Keratinocyte (primary cell): ENCODE measurements around the gene FAM83E. TPM values are rescaled to one million over a fixed set of nuclear protein-coding genes. Genes with fewer than 3 reads are reported as not detected.

ENCODE experiments used
- DNase-seq: peaks from one replicate; pipeline ENCODE4 v3.0.0-alpha.2; 2011; ENCODE audit warnings: low read depth, missing footprints, low spot score
- FAIRE-seq: peaks from 2 replicates; lab custom pipeline; 2011; peaks lifted over from hg19 to GRCh38; lab: Jason Lieb, UNC
- H2AFZ ChIP-seq: 2 replicates; pipeline ENCODE4 v1.6.0; 2012; ENCODE audit warnings: low read length, control low read depth, inconsistent platforms; ENCODE audit not compliant: control insufficient read depth
- H3K27ac ChIP-seq: 2 replicates; pipeline ENCODE4 v1.5.1; 2011; ENCODE audit warnings: low read length; ENCODE audit not compliant: control insufficient read depth, insufficient read depth
- H3K27me3 ChIP-seq: 3 replicates; pipeline ENCODE4 v1.6.0; 2011; ENCODE audit warnings: low read length; ENCODE audit not compliant: control insufficient read depth, insufficient read depth; ENCODE audit errors: extremely low read depth
- H3K36me3 ChIP-seq, 2 experiments: 2 replicates in 1 of 2; 3 replicates in 1 of 2; pipeline ENCODE4 v1.5.1; 2011; ENCODE audit warnings: low read length in 2 of 2, mild to moderate bottlenecking in 1 of 2; ENCODE audit not compliant: control insufficient read depth in 2 of 2, insufficient read depth in 2 of 2; ENCODE audit errors: extremely low read depth in 1 of 2
- H3K4me1 ChIP-seq: 3 replicates; pipeline ENCODE4 v1.5.1; 2011; ENCODE audit warnings: low read length; ENCODE audit not compliant: control insufficient read depth, insufficient read depth; ENCODE audit errors: extremely low read depth
- H3K4me2 ChIP-seq: 3 replicates; pipeline ENCODE4 v1.6.0; 2011; ENCODE audit warnings: low read depth, low read length; ENCODE audit not compliant: control insufficient read depth, insufficient read depth; ENCODE audit errors: extremely low read depth
- H3K4me3 ChIP-seq, 3 experiments: fragments of 200-600 bp in 1 of 3; sonication (generic) in 1 of 3; 2 replicates in 2 of 3; 3 replicates in 1 of 3; pipeline ENCODE4 v1.5.1; 2011 to 2016; ENCODE audit warnings: low read length in 3 of 3, mild to moderate bottlenecking in 3 of 3, control low read depth in 2 of 3, inconsistent platforms in 1 of 3, low read depth in 1 of 3, mixed read lengths in 1 of 3, mixed run types in 1 of 3, moderate library complexity in 1 of 3; ENCODE audit not compliant: control insufficient read depth in 2 of 3, insufficient read depth in 2 of 3; ENCODE audit errors: extremely low read depth in 1 of 3
- H3K79me2 ChIP-seq: 2 replicates; pipeline ENCODE4 v1.6.0; 2012; ENCODE audit warnings: low read length; ENCODE audit not compliant: control insufficient read depth, insufficient read depth
- H3K9ac ChIP-seq: 3 replicates; pipeline ENCODE4 v1.6.0; 2011; ENCODE audit warnings: low read length; ENCODE audit not compliant: control insufficient read depth, insufficient read depth; ENCODE audit errors: extremely low read depth
- H3K9me1 ChIP-seq: 3 replicates; pipeline ENCODE4 v1.6.0; 2011; ENCODE audit warnings: low read length; ENCODE audit not compliant: control insufficient read depth, insufficient read depth; ENCODE audit errors: extremely low read depth
- H3K9me3 ChIP-seq: 2 replicates; pipeline ENCODE4 v1.5.1; 2012; ENCODE audit warnings: low read depth, low read length; ENCODE audit not compliant: control insufficient read depth
- H4K20me1 ChIP-seq: 3 replicates; pipeline ENCODE4 v1.6.0; 2011; ENCODE audit warnings: low read length; ENCODE audit not compliant: control insufficient read depth, insufficient read depth; ENCODE audit errors: extremely low read depth
- EZH2 ChIP-seq: IDR thresholded peaks from one replicate; pipeline ENCODE4 v1.6.1; 2012; ENCODE audit warnings: inconsistent platforms, mild to moderate bottlenecking, low read length, moderate library complexity
- dilution Hi-C: fragments of 300-500 bp; cut with MboI; formaldehyde crosslinking; loops from one replicate; pipeline ENCODE4 v1.7.0; 2020; ENCODE audit warnings: low sequenced_read_pairs; ENCODE audit not compliant: extremely low pct_ligation_motif_present
- polyA plus RNA-seq, 5 experiments: library from polyadenylated mRNA; depleted of rRNA in 3 of 5; stranded (reverse) in 3 of 5; stranded (forward) in 1 of 5; unstranded in 1 of 5; fragments of >200 nt; gene quantifications; 1 replicate in 1 of 5; 2 replicates in 3 of 5; 3 replicates in 1 of 5; pipeline versions ENCODE4 v1.2.1 to v1.2.3, GENCODE V29; 2011 to 2012; ENCODE audit warnings: missing spikeins in 2 of 5, low read depth in 1 of 5, low replicate concordance in 1 of 5
- TF ChIP-seq, protein P1 (sequence below), 3 experiments: IDR thresholded peaks in 1 of 3; conservative IDR thresholded peaks in 1 of 3; optimal IDR thresholded peaks in 1 of 3; 2 replicates in 2 of 3; 3 replicates in 1 of 3; pipeline versions ENCODE3 to v1.5.1; 2011; ENCODE audit warnings: low read length in 3 of 3, mild to moderate bottlenecking in 3 of 3, moderate library complexity in 2 of 3, control low read depth in 1 of 3, inconsistent platforms in 1 of 3; ENCODE audit not compliant: insufficient read depth in 2 of 3; ENCODE audit errors: extremely low read depth in 1 of 3

FAM83E gene
- polyA plus RNA-seq, 1 donor (not counting 4 experiments of a cell fraction or from before 2014, with no cell fraction given): 0.17 TPM

DNA sequence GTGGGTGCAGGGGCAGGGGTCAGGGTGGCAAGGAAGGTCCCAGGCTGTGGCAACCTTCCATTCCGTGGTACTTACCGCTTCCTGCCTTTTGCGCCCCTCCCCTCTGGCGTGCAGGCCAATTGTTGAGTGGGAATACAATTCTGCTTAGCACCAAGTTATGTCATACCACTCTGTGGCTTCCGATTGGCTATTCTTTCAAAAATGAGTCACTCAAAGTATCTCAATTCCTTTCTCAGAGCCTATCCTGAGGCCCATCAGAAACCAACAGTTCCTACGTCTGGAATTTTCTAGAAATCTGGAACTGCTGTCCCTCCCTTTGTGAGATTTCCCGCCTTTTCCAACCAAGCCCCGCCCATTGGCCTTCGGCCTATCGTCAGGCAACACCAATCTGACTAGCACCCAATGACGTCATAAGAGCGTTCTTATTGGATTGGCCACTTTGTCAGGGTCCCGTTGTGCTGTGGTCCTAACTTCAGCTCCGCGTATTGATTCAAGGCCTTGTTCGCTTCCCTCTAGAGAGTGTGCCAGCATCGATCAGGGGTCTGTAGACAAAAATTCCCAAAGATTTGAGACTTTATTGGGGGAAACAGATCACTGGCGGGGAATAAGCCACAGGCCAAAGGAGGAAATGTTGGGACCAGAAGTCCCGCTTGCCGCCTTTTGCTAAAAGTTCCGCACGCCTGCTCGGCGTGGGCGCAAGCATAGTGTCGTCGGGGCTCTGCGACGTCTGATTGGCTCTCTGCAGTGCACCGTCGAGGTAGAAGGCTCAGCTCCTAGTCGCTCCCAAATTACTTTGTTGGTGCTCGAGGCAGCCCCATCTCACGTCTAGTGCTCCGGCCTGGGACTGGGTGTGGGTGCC is 46.2 kb upstream of the FAM83E start:
- Histone ChIP-seq H3K27me3 (no peaks in the 10 kb centered on the region), H3K9ac (no peak overlapping the region), H3K4me1 (peaks cover 4% of the 10 kb centered on the region), H4K20me1 (no peaks in the 10 kb centered on the region), H3K27ac (no peak overlapping the region), H3K9me1 (no peaks in the 10 kb centered on the region), H2AFZ (no peak overlapping the region), H3K4me2 (peak overlapping the region; percentile 1), H3K79me2 (no peaks in the 10 kb centered on the region), H3K36me3 (no peaks in the 10 kb centered on the region), H3K9me3 (no peaks in the 10 kb centered on the region), H3K4me3 (no peak overlapping the region)
- dilution Hi-C loops: no loop called here
- TF ChIP-seq, protein P1, sequence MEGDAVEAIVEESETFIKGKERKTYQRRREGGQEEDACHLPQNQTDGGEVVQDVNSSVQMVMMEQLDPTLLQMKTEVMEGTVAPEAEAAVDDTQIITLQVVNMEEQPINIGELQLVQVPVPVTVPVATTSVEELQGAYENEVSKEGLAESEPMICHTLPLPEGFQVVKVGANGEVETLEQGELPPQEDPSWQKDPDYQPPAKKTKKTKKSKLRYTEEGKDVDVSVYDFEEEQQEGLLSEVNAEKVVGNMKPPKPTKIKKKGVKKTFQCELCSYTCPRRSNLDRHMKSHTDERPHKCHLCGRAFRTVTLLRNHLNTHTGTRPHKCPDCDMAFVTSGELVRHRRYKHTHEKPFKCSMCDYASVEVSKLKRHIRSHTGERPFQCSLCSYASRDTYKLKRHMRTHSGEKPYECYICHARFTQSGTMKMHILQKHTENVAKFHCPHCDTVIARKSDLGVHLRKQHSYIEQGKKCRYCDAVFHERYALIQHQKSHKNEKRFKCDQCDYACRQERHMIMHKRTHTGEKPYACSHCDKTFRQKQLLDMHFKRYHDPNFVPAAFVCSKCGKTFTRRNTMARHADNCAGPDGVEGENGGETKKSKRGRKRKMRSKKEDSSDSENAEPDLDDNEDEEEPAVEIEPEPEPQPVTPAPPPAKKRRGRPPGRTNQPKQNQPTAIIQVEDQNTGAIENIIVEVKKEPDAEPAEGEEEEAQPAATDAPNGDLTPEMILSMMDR (optimal IDR thresholded peaks at IDR 0.05 in 1 of 3, IDR thresholded peaks at IDR 0.05 in 1 of 3, conservative IDR thresholded peaks at IDR 0.05 in 1 of 3; ENCODE audit: extremely low read depth in 1 of 3, insufficient read depth in 2 of 3, low read length in 3 of 3): no peak
- no peak for TF ChIP-seq EZH2
- FAIRE-seq (peak; percentile 98), DNase-seq (no peak)

DNA sequence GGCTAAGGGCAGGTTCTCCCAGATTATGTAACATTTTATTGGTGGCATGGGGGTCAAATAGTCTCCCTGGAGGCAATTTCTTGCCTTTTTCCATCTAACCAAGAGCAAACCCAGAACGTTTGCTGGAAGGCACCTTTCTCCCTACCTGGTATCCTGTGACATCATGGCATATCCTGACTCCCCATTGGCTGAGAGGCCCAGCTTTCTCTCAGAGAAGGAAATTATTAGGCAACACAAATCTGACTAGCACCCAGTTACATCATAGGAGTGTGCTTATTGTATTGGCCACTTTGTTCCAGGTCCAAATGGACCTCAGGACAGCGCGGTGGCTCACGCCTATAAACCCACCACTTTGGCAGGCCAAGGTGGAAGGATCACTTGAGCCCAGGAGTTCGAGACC is 44.9 kb upstream of the FAM83E start:
- Histone ChIP-seq H3K9me3 (no peaks in the 10 kb centered on the region), H3K4me2 (no peak overlapping the region), H2AFZ (no peak overlapping the region), H3K4me1 (peaks cover 4% of the 10 kb centered on the region), H3K9me1 (no peaks in the 10 kb centered on the region), H3K36me3 (no peaks in the 10 kb centered on the region), H3K27ac (no peak overlapping the region), H3K9ac (no peak overlapping the region), H4K20me1 (no peaks in the 10 kb centered on the region), H3K27me3 (no peaks in the 10 kb centered on the region), H3K4me3 (no peak overlapping the region), H3K79me2 (no peaks in the 10 kb centered on the region)
- DNase-seq (no peak), FAIRE-seq (no peak)
- TF ChIP-seq, protein P1 (optimal IDR thresholded peaks at IDR 0.05 in 1 of 3, IDR thresholded peaks at IDR 0.05 in 1 of 3, conservative IDR thresholded peaks at IDR 0.05 in 1 of 3; ENCODE audit: extremely low read depth in 1 of 3, insufficient read depth in 2 of 3, low read length in 3 of 3): no peak
- TF ChIP-seq EZH2: no peak
- dilution Hi-C loops: no loop called here
